Measurements from ENCODE around the gene GLYATL1B.
A peak's percentile ranks its signal among the peaks of the same experiment; 100 is the strongest.
"Not testable (repeated sequence)": the region's sequence is repeated elsewhere in the genome, so short reads cannot be mapped to it uniquely, and the experiment has no call there.

GLYATL1B gene

GRCh38 chr11:59088162-59088561 lies 2.1 kb downstream of the GLYATL1B start:
- no peak for DNase-seq
- TF ChIP-seq CTCF (IDR thresholded peaks at IDR 0.05; ENCODE audit: low read depth, low read length): no peak
- Histone ChIP-seq H3K27ac (no peak overlapping the region), H3K36me3 (no peaks in the 10 kb centered on the region), H3K9me3 (ENCODE audit: severe bottlenecking) (no peaks in the 10 kb centered on the region), H3K4me3 (ENCODE audit: low read depth, low read length) (no peak overlapping the region), H3K27me3 (ENCODE audit: insufficient read depth, low read depth, severe bottlenecking) (peaks cover 4% of the 10 kb centered on the region)

GRCh38 chr11:59093576-59093975 lies 7.5 kb downstream of the GLYATL1B start:
- H3K9me3 ChIP-seq (ENCODE audit: severe bottlenecking); H3K27ac ChIP-seq; H3K4me3 ChIP-seq (ENCODE audit: low read depth, low read length); H3K27me3 ChIP-seq (ENCODE audit: insufficient read depth, low read depth, severe bottlenecking); DNase-seq; H3K36me3 ChIP-seq: not testable (repeated sequence)

GRCh38 chr11:59095225-59095624 lies 9.1 kb downstream of the GLYATL1B start:
- not testable (repeated sequence) for H3K36me3 ChIP-seq; H3K27me3 ChIP-seq (ENCODE audit: insufficient read depth, low read depth, severe bottlenecking); H3K4me3 ChIP-seq (ENCODE audit: low read depth, low read length); H3K27ac ChIP-seq; H3K9me3 ChIP-seq (ENCODE audit: severe bottlenecking); DNase-seq

GRCh38 chr11:59095972-59096575 lies 10.0 kb downstream of the GLYATL1B start:
- H3K27ac ChIP-seq; H3K27me3 ChIP-seq (ENCODE audit: insufficient read depth, low read depth, severe bottlenecking); H3K9me3 ChIP-seq (ENCODE audit: severe bottlenecking): not testable (repeated sequence)

GRCh38 chr11:59097113-59097708 lies 11.1 kb downstream of the GLYATL1B start:
- no peak overlapping the region for H3K27ac ChIP-seq
- H3K9me3 ChIP-seq (ENCODE audit: severe bottlenecking): no peaks in the 10 kb centered on the region
- H3K36me3 ChIP-seq: no peaks in the 10 kb centered on the region
- peaks cover under 1% of the 10 kb centered on the region for H3K27me3 ChIP-seq (ENCODE audit: insufficient read depth, low read depth, severe bottlenecking)
- no peak overlapping the region for H3K4me3 ChIP-seq (ENCODE audit: low read depth, low read length)
- peak; percentile 38 for DNase-seq
- TF ChIP-seq CTCF (IDR thresholded peaks at IDR 0.05; ENCODE audit: low read depth, low read length): peak; percentile 59

More at GRCh38 chr11:59095972-59096575, 10.0 kb downstream of the GLYATL1B start:
- H3K36me3 ChIP-seq; DNase-seq; H3K4me3 ChIP-seq (ENCODE audit: low read depth, low read length): not testable (repeated sequence)

GRCh38 chr11:59097938-59098337 lies 11.8 kb downstream of the GLYATL1B start:
- H3K27ac ChIP-seq; H3K36me3 ChIP-seq; DNase-seq; H3K9me3 ChIP-seq (ENCODE audit: severe bottlenecking); H3K27me3 ChIP-seq (ENCODE audit: insufficient read depth, low read depth, severe bottlenecking); H3K4me3 ChIP-seq (ENCODE audit: low read depth, low read length): not testable (repeated sequence)

- H3K9me3 ChIP-seq (ENCODE audit: severe bottlenecking): no peaks in the 10 kb centered on the region
- H3K27me3 ChIP-seq (ENCODE audit: insufficient read depth, low read depth, severe bottlenecking): peaks cover 19% of the 10 kb centered on the region
- TF ChIP-seq CTCF (IDR thresholded peaks at IDR 0.05; ENCODE audit: low read depth, low read length): no peak
- H3K27ac ChIP-seq: no peak overlapping the region
- no peaks in the 10 kb centered on the region for H3K36me3 ChIP-seq
- H3K4me3 ChIP-seq (ENCODE audit: low read depth, low read length): no peak overlapping the region
- DNase-seq: no peak
Measured at GRCh38 chr11:59102259-59102765, 16.2 kb downstream of the GLYATL1B start.
